ENCODE data around the gene HCN1. TPM values are rescaled to one million over a fixed set of nuclear protein-coding genes. Genes with fewer than 3 reads are reported as not detected.
A peak's percentile ranks its signal among the peaks of the same experiment; 100 is the strongest.

Gene HCN1
- total and polyA plus RNA-seq, 2 of the 8 experiments (the other 6 are each of a cell fraction or from before 2014, with no cell fraction given) = 1.1 to 6.7 TPM

GRCh38 chr5:45454114-45454513, 242.1 kb downstream of the HCN1 start:
- no peaks in the 10 kb centered on the region; a peak in 1 of 4 replicates for H3K9me3 ChIP-seq (ENCODE audit: insufficient read depth in 2 of 2, low read depth in 1 of 2, low read length in 1 of 2)
- H3K4ac ChIP-seq (replicated peaks; ENCODE audit: insufficient read length, low read depth, low read length) = no peak overlapping the region
- H3K23me2 ChIP-seq (ENCODE audit: low read depth, low read length) = no peaks in the 10 kb centered on the region
- H4K8ac ChIP-seq (ENCODE audit: extremely low read depth, insufficient read depth, low read length) = no peak overlapping the region
- no peak overlapping the region for H2AFZ ChIP-seq (ENCODE audit: low read length)
- H3K27ac ChIP-seq (ENCODE audit: low read depth, low read length) = no peak overlapping the region
- H2BK5ac ChIP-seq (ENCODE audit: low read depth, low read length) = no peak overlapping the region
- H4K91ac ChIP-seq (replicated peaks; ENCODE audit: insufficient read length, low read length) = no peak overlapping the region
- no peak overlapping the region for H3K4me2 ChIP-seq (ENCODE audit: insufficient read depth in 1 of 2, low read depth in 2 of 2, low read length in 2 of 2)
- H3K56ac ChIP-seq (replicated peaks; ENCODE audit: insufficient read length, low read depth, low read length) = no peak overlapping the region
- H3K9ac ChIP-seq (replicated peaks in 1 of 4; ENCODE audit: extremely low read depth in 1 of 4, low read depth in 3 of 4, low read length in 3 of 4) = no peak overlapping the region
- ChIA-PET CTCF (ENCODE audit: partially characterized antibody) (interaction anchor here (0.8 kb wide), 1 partner anchor 67 kb away, joined by 3 read pairs; no protein-coding TSS in a partner anchor), POLR2A (ENCODE audit: partially characterized antibody) (no interaction called here)
- no peak overlapping the region for H2BK120ac ChIP-seq (replicated peaks; ENCODE audit: low read depth, low read length)
- no peaks in the 10 kb centered on the region for H3K79me1 ChIP-seq (ENCODE audit: low read depth, low read length)
- H3K23ac ChIP-seq (ENCODE audit: insufficient read length) = no peak overlapping the region
- DNase-seq (ENCODE audit: low read depth in 1 of 2, low spot score in 2 of 2) (no peak), FAIRE-seq (peak; percentile 50)
- no peak overlapping the region for H3K14ac ChIP-seq (ENCODE audit: insufficient read length)
- H3K79me2 ChIP-seq (ENCODE audit: control insufficient read depth in 1 of 2, insufficient read depth in 2 of 2, low read length in 2 of 2) = no peaks in the 10 kb centered on the region
- no peaks in the 10 kb centered on the region for H3K36me3 ChIP-seq (ENCODE audit: control insufficient read depth in 2 of 4, insufficient read depth in 4 of 4, low read length in 3 of 4)
- 49% methylated on average over 4 of the region's 4 CpGs; no CpG with 5 or more reads in 1 of the 2 experiments for WGBS, 2 experiments (ENCODE audit: extremely low coverage in 1 of 2, insufficient coverage in 1 of 2, insufficient read length in 1 of 2, insufficient replicate concordance in 2 of 2, low coverage in 1 of 2, low lambda C conversion rate in 2 of 2, missing lambda C conversion rate in 1 of 2)
- no peak overlapping the region for H2AK5ac ChIP-seq (ENCODE audit: low read depth, low read length)
- no peak overlapping the region for H2BK15ac ChIP-seq (ENCODE audit: low read length)
- H2BK20ac ChIP-seq (ENCODE audit: low read length) = no peak overlapping the region
- no peak overlapping the region for H2BK12ac ChIP-seq (ENCODE audit: low read depth, low read length)
- no peaks in the 10 kb centered on the region for H3K4me1 ChIP-seq (replicated peaks in 1 of 4; ENCODE audit: control insufficient read depth in 3 of 4, insufficient read depth in 4 of 4, low read length in 3 of 4)
- H3K4me3 ChIP-seq (ENCODE audit: extremely low read depth in 1 of 4, insufficient read depth in 2 of 4, low read depth in 3 of 4, low read length in 4 of 4) = no peak overlapping the region
- H4K5ac ChIP-seq (ENCODE audit: insufficient read length, low read depth, low read length) = no peak overlapping the region
- H3K27me3 ChIP-seq (replicated peaks in 1 of 4; ENCODE audit: control insufficient read depth in 3 of 4, extremely low read depth in 1 of 4, insufficient read depth in 3 of 4, low read length in 3 of 4) = no peaks in the 10 kb centered on the region
- no peaks in the 10 kb centered on the region for H4K20me1 ChIP-seq (replicated peaks in 1 of 2; ENCODE audit: control insufficient read depth in 1 of 2, insufficient read depth in 2 of 2, low read length in 2 of 2)
- H3K18ac ChIP-seq (ENCODE audit: extremely low read depth, low read length) = no peak overlapping the region
- no peak for TF ChIP-seq RAD21 (IDR thresholded peaks at IDR 0.05 in 1 of 2, conservative IDR thresholded peaks at IDR 0.05 in 1 of 2; ENCODE audit: low read depth in 2 of 2, low read length in 2 of 2)
- TF ChIP-seq CREB1 (IDR thresholded peaks at IDR 0.05) = no peak
- no peak for TF ChIP-seq PHF8 (conservative IDR thresholded peaks at IDR 0.05; ENCODE audit: low read depth, low read length)
- peak; percentile 98 for TF ChIP-seq RFX5 (IDR thresholded peaks at IDR 0.05; ENCODE audit: borderline replicate concordance, low read depth, low read length)
- TF ChIP-seq CEBPB (IDR thresholded peaks at IDR 0.05; ENCODE audit: low read depth, low read length) = no peak
- peak; percentile 56; the same call in 1 of the 2 replicates for TF ChIP-seq SP1 (IDR thresholded peaks at IDR 0.05; ENCODE audit: low read depth, low read length)
- TF ChIP-seq SIX5 (IDR thresholded peaks at IDR 0.05; ENCODE audit: low read depth, low read length) = no peak
- TF ChIP-seq TAF7 (optimal IDR thresholded peaks at IDR 0.05; ENCODE audit: borderline replicate concordance, low read depth, low read length) = no peak
- TF ChIP-seq BCL11A (IDR thresholded peaks at IDR 0.05; ENCODE audit: low read depth in 2 of 2, low read length in 2 of 2) = no peak
- no peak for TF ChIP-seq TCF12 (IDR thresholded peaks at IDR 0.05; ENCODE audit: low read depth, low read length)
- TF ChIP-seq NANOG (IDR thresholded peaks at IDR 0.05; ENCODE audit: insufficient read depth, low read depth, low read length, poor library complexity, severe bottlenecking) = no peak
- TF ChIP-seq POLR2A (IDR thresholded peaks at IDR 0.05; ENCODE audit: control extremely low read depth in 1 of 2, low read depth in 2 of 2, low read length in 2 of 2) = no peak
- 0 out of 2 replicates have a peak, but pooled peaks have one; percentile 8 for TF ChIP-seq JUND (IDR thresholded peaks at IDR 0.05; ENCODE audit: low read length)
- no peak for TF ChIP-seq RBBP5 (IDR thresholded peaks at IDR 0.05; ENCODE audit: borderline replicate concordance, low read depth, low read length)
- TF ChIP-seq RNF2 (IDR thresholded peaks at IDR 0.05; ENCODE audit: borderline replicate concordance, low read depth, low read length, missing control alignments, poor library complexity, severe bottlenecking) = no peak

Data from H1 (cell line).